Lung microvascular endothelial cell (primary cell): Measurements from ENCODE around the gene POFUT2. TPM values are rescaled to one million over a fixed set of nuclear protein-coding genes. Genes with fewer than 3 reads are reported as not detected.

Experiments
- DNase-seq, 2 donors: peaks; one replicate each; pipeline versions ENCODE4 v3.0.0 to v3.0.0-alpha.2; 2010; ENCODE audit warnings: low read depth in 2 of 2
- total RNA-seq: library from RNA; depleted of rRNA; stranded (reverse); fragments of >200 nt; gene quantifications from 2 replicates; pipeline ENCODE4 v1.2.1, GENCODE V29; 2014

Gene POFUT2
- 12.2 and 15.7 TPM in 2 replicates for total RNA-seq

GRCh38 chr21:45287438-45288391, at the start of gene POFUT2:
Gene POFUT2 (minus strand): TSS chr21:45287895. CDS start chr21:45287871, 24 bp downstream.
- peak; percentile 96 to 98 for DNase-seq

- no peak for DNase-seq
Measured at GRCh38 chr21:45336870-45337269, 49.2 kb upstream of the POFUT2 start.

GRCh38 chr21:45336535-45336810, 48.8 kb upstream of the POFUT2 start:
- no peak for DNase-seq

- DNase-seq, result no peak
Measured at GRCh38 chr21:45335761-45336534, 48.3 kb upstream of the POFUT2 start.

GRCh38 chr21:45335151-45335760, 47.6 kb upstream of the POFUT2 start:
- DNase-seq, result no peak

- DNase-seq, result no peak
Measured at GRCh38 chr21:45334591-45335081, 46.9 kb upstream of the POFUT2 start.

- no peak for DNase-seq
Measured at GRCh38 chr21:45334134-45334533, 46.4 kb upstream of the POFUT2 start.

GRCh38 chr21:45333583-45334121, 46.0 kb upstream of the POFUT2 start:
- DNase-seq, result no peak

GRCh38 chr21:45332981-45333582, 45.4 kb upstream of the POFUT2 start:
- DNase-seq, result no peak

- DNase-seq, result no peak
Measured at GRCh38 chr21:45332415-45332814, 44.7 kb upstream of the POFUT2 start.

- DNase-seq, result no peak
Measured at GRCh38 chr21:45331531-45332147, 43.9 kb upstream of the POFUT2 start.

GRCh38 chr21:45330851-45331261, 43.2 kb upstream of the POFUT2 start:
- no peak for DNase-seq

GRCh38 chr21:45330075-45330781, 42.5 kb upstream of the POFUT2 start:
- DNase-seq, result peak in 1 of 2 donors; percentile 45

- no peak for DNase-seq
Measured at GRCh38 chr21:45329261-45330074, 41.8 kb upstream of the POFUT2 start.

GRCh38 chr21:45328198-45329091, 40.8 kb upstream of the POFUT2 start:
- DNase-seq, result no peak

GRCh38 chr21:45327441-45328197, 39.9 kb upstream of the POFUT2 start:
- no peak for DNase-seq

- no peak for DNase-seq
Measured at GRCh38 chr21:45326891-45327440, 39.3 kb upstream of the POFUT2 start.
